GM12872 (cell line): ENCODE data around the gene AS3MT.

ENCODE experiments used
- CTCF ChIP-seq: IDR thresholded peaks from 3 replicates; pipeline ENCODE4 v1.5.1; 2011; ENCODE audit warnings: low read depth, mild to moderate bottlenecking, low read length, moderate library complexity; ENCODE audit not compliant: insufficient read depth

The AS3MT gene

GRCh38 chr10:102856758-102857424 lies 12.4 kb upstream of the AS3MT start:
- no peak for TF ChIP-seq CTCF

GRCh38 chr10:102859911-102860310 lies 9.4 kb upstream of the AS3MT start:
- TF ChIP-seq CTCF: no peak

GRCh38 chr10:102863660-102864059 lies 5.6 kb upstream of the AS3MT start:
- no peak for TF ChIP-seq CTCF

GRCh38 chr10:102865620-102866019 lies 3.6 kb upstream of the AS3MT start:
- TF ChIP-seq CTCF: no peak

- TF ChIP-seq CTCF: no peak
Measured at GRCh38 chr10:102868911-102869257, 386 bp upstream of the AS3MT start.

GRCh38 chr10:102870221-102870620 lies 951 bp downstream of the AS3MT start:
- no peak for TF ChIP-seq CTCF

- no peak for TF ChIP-seq CTCF
Measured at GRCh38 chr10:102872163-102872562, 2.9 kb downstream of the AS3MT start.
